Left ventricle myocardium superior (tissue), 1 donor: ENCODE measurements around the gene POLR1H. TPM values are rescaled to one million over a fixed set of nuclear protein-coding genes. Genes with fewer than 3 reads are reported as not detected.

Experiments used
- ATAC-seq: fragments of 200-7000 bp; cut with Tn5 transposase; one replicate; pipeline ENCODE4 v1.9.1; 2020; ENCODE audit warnings: mild to moderate bottlenecking, moderate library complexity
- DNase-seq: peaks from one replicate; pipeline ENCODE4 v3.0.0-alpha.2; 2020
- intact Hi-C: fragments of 100-400 bp; cut with micrococcal nuclease; formaldehyde crosslinking; loops from one replicate; pipeline ENCODE4 v1.11.0; 2022
- total RNA-seq: library from RNA; stranded (reverse); fragmentation: NEBNext Ultra II Directional; extraction: Animal tissue kit (Norgen Biotek cat#: 25700); gene quantifications from one replicate; pipeline ENCODE4 v1.2.1, GENCODE V29; 2021
- donor health status: DM: no; HTN: yes; CAD: no; lungs with severe emphysema.

POLR1H gene
- total RNA-seq, 1 donor from 2014 or later: 16.1 TPM

DNA sequence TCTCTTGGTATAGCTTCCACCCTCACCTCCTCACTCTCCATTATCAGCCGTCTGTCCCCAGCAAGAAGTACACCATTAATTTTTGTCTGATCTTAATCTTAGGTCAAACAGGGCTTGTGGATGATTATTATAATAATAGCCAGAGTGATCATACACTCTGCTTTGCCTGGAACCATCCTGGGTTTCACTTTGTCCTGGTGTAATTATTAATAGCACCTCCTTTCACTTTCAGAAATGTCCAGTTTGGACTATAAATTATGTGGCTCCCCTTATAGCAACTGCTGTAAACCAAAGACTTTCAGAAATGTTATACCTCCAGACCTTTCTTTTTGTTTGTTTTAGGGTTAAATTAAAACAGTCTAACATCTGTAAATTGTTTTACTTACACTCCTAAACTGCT lies 52.8 kb downstream of the POLR1H start:
- intact Hi-C loops: no loop called here
- ATAC-seq (no peak), DNase-seq (no peak)

Other genes with a start within 250 kb of the POLR1H start
- gene HLA-G, start 233.4 kb upstream of the POLR1H start, total RNA-seq: not detected
- gene HLA-A, start 118.7 kb upstream of the POLR1H start, total RNA-seq: 256 TPM
- gene PPP1R11, start 5.9 kb downstream of the POLR1H start, total RNA-seq: 44.1 TPM
- not detected for gene RNF39, start 14.5 kb downstream of the POLR1H start, total RNA-seq
- not detected for gene TRIM31, start 51.8 kb downstream of the POLR1H start, total RNA-seq
- not detected for gene TRIM40, start 74.9 kb downstream of the POLR1H start, total RNA-seq
- gene TRIM10, start 99.9 kb downstream of the POLR1H start, total RNA-seq: not detected
- not detected for gene TRIM15, start 102.3 kb downstream of the POLR1H start, total RNA-seq
- 21.9 TPM for gene TRIM26, start 152.1 kb downstream of the POLR1H start, total RNA-seq